Measurements from ENCODE around the gene PRRX2. TPM values are rescaled to one million over a fixed set of nuclear protein-coding genes. Genes with fewer than 3 reads are reported as not detected.

PRRX2 gene
- total and polyA plus RNA-seq, 2 experiments from 2014 or later: 141 to 169 TPM

GRCh38 chr9:129770741-129771140, 105.3 kb downstream of the PRRX2 start:
- no peak for TF ChIP-seq EZH2phosphoT487 (IDR thresholded peaks at IDR 0.05; ENCODE audit: insufficient read depth, low read depth)
- no peak for TF ChIP-seq EZH2 (IDR thresholded peaks at IDR 0.05; ENCODE audit: insufficient read depth, poor library complexity, severe bottlenecking)
- Histone ChIP-seq H3K4me1 (ENCODE audit: insufficient read depth) (no peaks in the 10 kb centered on the region), H4K20me1 (ENCODE audit: insufficient read depth) (no peaks in the 10 kb centered on the region), H3K79me2 (ENCODE audit: insufficient read depth) (no peaks in the 10 kb centered on the region), H3K36me3 (ENCODE audit: low read depth) (no peaks in the 10 kb centered on the region), H3K9ac (no peak overlapping the region), H3K4me2 (ENCODE audit: unreplicated experiment) (no peak overlapping the region), H2AFZ (no peak overlapping the region), H3K27ac (no peak overlapping the region), H3K9me2 (ENCODE audit: insufficient read depth) (no peaks in the 10 kb centered on the region), H3K9me3 (ENCODE audit: low read depth) (no peaks in the 10 kb centered on the region), H3F3A (ENCODE audit: insufficient read depth) (no peaks in the 10 kb centered on the region), H3K27me3 (replicated peaks; ENCODE audit: insufficient read depth) (no peaks in the 10 kb centered on the region), H3K4me3 (no peak overlapping the region)
- in situ Hi-C loops (cut with MboI): no loop called here
- 79 to 87% methylated on average over 5 of the region's 5 CpGs for WGBS, 2 experiments (ENCODE audit: low coverage in 1 of 2, low lambda C conversion rate in 2 of 2, missing lambda C conversion rate in 2 of 2)
- no peak for DNase-seq

Other genes with a start within 250 kb of the PRRX2 start
- gene C9orf50, start 44.5 kb upstream of the PRRX2 start, total RNA-seq (2014; rRNA removed; shearing (Covaris generic)): 0.32 TPM in 1 of 2 replicates, not detected in the other
- 0.23 and 0.56 TPM in 2 replicates for gene C9orf50, start 44.5 kb upstream of the PRRX2 start, polyA plus RNA-seq (2016; fragmentation: Nextera tagmentation; extraction: Ambion mirVana)
- gene NTMT1, start 39.5 kb upstream of the PRRX2 start, total RNA-seq (2014; rRNA removed; shearing (Covaris generic)): 32.6 and 44.5 TPM in 2 replicates
- 115 TPM in 2 replicates for gene NTMT1, start 39.5 kb upstream of the PRRX2 start, polyA plus RNA-seq (2016; fragmentation: Nextera tagmentation; extraction: Ambion mirVana)
- gene ASB6, start 23.5 kb upstream of the PRRX2 start, total RNA-seq (2014; rRNA removed; shearing (Covaris generic)): 22.9 and 24.9 TPM in 2 replicates
- gene ASB6, start 23.5 kb upstream of the PRRX2 start, polyA plus RNA-seq (2016; fragmentation: Nextera tagmentation; extraction: Ambion mirVana): 24.1 and 24.4 TPM in 2 replicates
- gene PTGES, start 87.4 kb downstream of the PRRX2 start, total RNA-seq (2014; rRNA removed; shearing (Covaris generic)): 8.3 and 12.6 TPM in 2 replicates
- 22.0 and 22.4 TPM in 2 replicates for gene PTGES, start 87.4 kb downstream of the PRRX2 start, polyA plus RNA-seq (2016; fragmentation: Nextera tagmentation; extraction: Ambion mirVana)
- 47.6 and 55.1 TPM in 2 replicates for gene TOR1B, start 137.5 kb downstream of the PRRX2 start, total RNA-seq (2014; rRNA removed; shearing (Covaris generic))
- gene TOR1B, start 137.5 kb downstream of the PRRX2 start, polyA plus RNA-seq (2016; fragmentation: Nextera tagmentation; extraction: Ambion mirVana): 34.5 and 37.9 TPM in 2 replicates
- gene TOR1A, start 158.5 kb downstream of the PRRX2 start, total RNA-seq (2014; rRNA removed; shearing (Covaris generic)): 63.6 and 73.6 TPM in 2 replicates
- 101 and 102 TPM in 2 replicates for gene TOR1A, start 158.5 kb downstream of the PRRX2 start, polyA plus RNA-seq (2016; fragmentation: Nextera tagmentation; extraction: Ambion mirVana)
- 46.8 and 66.0 TPM in 2 replicates for gene C9orf78, start 169.6 kb downstream of the PRRX2 start, total RNA-seq (2014; rRNA removed; shearing (Covaris generic))
- 79.7 and 80.7 TPM in 2 replicates for gene C9orf78, start 169.6 kb downstream of the PRRX2 start, polyA plus RNA-seq (2016; fragmentation: Nextera tagmentation; extraction: Ambion mirVana)
- gene USP20, start 169.8 kb downstream of the PRRX2 start, total RNA-seq (2014; rRNA removed; shearing (Covaris generic)): 7.3 and 10.3 TPM in 2 replicates
- gene USP20, start 169.8 kb downstream of the PRRX2 start, polyA plus RNA-seq (2016; fragmentation: Nextera tagmentation; extraction: Ambion mirVana): 15.7 and 15.8 TPM in 2 replicates